ENCODE results near the gene TKT.

TKT gene

GRCh38 chr3:53240989-53241972 is 14.5 kb downstream of the TKT start:
- H3K4me3 ChIP-seq (ENCODE audit: low read depth, low read length), result no peak overlapping the region
- TF ChIP-seq CTCF (IDR thresholded peaks at IDR 0.05; ENCODE audit: insufficient read depth, low read depth, low read length, missing control alignments), result no peak
- no peak for DNase-seq (ENCODE audit: low read depth)

GRCh38 chr3:53239800-53240199 is 16.0 kb downstream of the TKT start:
- no peak for TF ChIP-seq CTCF (IDR thresholded peaks at IDR 0.05; ENCODE audit: insufficient read depth, low read depth, low read length, missing control alignments)
- DNase-seq (ENCODE audit: low read depth), result no peak
- no peak overlapping the region for H3K4me3 ChIP-seq (ENCODE audit: low read depth, low read length)

- no peak for DNase-seq (ENCODE audit: low read depth)
- H3K4me3 ChIP-seq (ENCODE audit: low read depth, low read length), result no peak overlapping the region
- TF ChIP-seq CTCF (IDR thresholded peaks at IDR 0.05; ENCODE audit: insufficient read depth, low read depth, low read length, missing control alignments), result no peak
Observed at GRCh38 chr3:53238886-53239285, 16.9 kb downstream of the TKT start.

GRCh38 chr3:53238051-53238850 is 17.6 kb downstream of the TKT start:
- H3K4me3 ChIP-seq (ENCODE audit: low read depth, low read length), result no peak overlapping the region
- DNase-seq (ENCODE audit: low read depth), result no peak
- no peak for TF ChIP-seq CTCF (IDR thresholded peaks at IDR 0.05; ENCODE audit: insufficient read depth, low read depth, low read length, missing control alignments)

GRCh38 chr3:53236112-53236841 is 19.5 kb downstream of the TKT start:
- DNase-seq (ENCODE audit: low read depth), result no peak
- no peak overlapping the region for H3K4me3 ChIP-seq (ENCODE audit: low read depth, low read length)
- TF ChIP-seq CTCF (IDR thresholded peaks at IDR 0.05; ENCODE audit: insufficient read depth, low read depth, low read length, missing control alignments), result no peak

- no peak for TF ChIP-seq CTCF (IDR thresholded peaks at IDR 0.05; ENCODE audit: insufficient read depth, low read depth, low read length, missing control alignments)
- no peak overlapping the region for H3K4me3 ChIP-seq (ENCODE audit: low read depth, low read length)
- DNase-seq (ENCODE audit: low read depth), result no peak
Observed at GRCh38 chr3:53235545-53235944, 20.3 kb downstream of the TKT start.

All from GM12865 (cell line).